NCI-H1105 treated with DMSO at 0.1 percent for 48 hours (cell line): ENCODE data around the gene ARHGDIG.
A peak's percentile ranks its signal among the peaks of the same experiment; 100 is the strongest.
"Not testable (repeated sequence)": the region's sequence is repeated elsewhere in the genome, so short reads cannot be mapped to it uniquely, and the experiment has no call there.

ENCODE experiments used
- DNase-seq: peaks from one replicate; lab custom pipeline; 2025; lab: John Stamatoyannopoulos, UW

Gene ARHGDIG

GRCh38 chr16:263944-264343 is 16.4 kb upstream of the ARHGDIG start:
- no peak for DNase-seq

GRCh38 chr16:264440-264951 is 15.9 kb upstream of the ARHGDIG start:
- no peak for DNase-seq

GRCh38 chr16:265002-265529 is 15.3 kb upstream of the ARHGDIG start:
- no peak for DNase-seq

- no peak for DNase-seq
Measured at GRCh38 chr16:265711-266110, 14.7 kb upstream of the ARHGDIG start.

- DNase-seq, result no peak
Measured at GRCh38 chr16:266258-267164, 13.9 kb upstream of the ARHGDIG start.

- not testable (repeated sequence) for DNase-seq
Measured at GRCh38 chr16:267562-267961, 12.8 kb upstream of the ARHGDIG start.

- DNase-seq, result peak; percentile 28
Measured at GRCh38 chr16:268141-269053, 12.0 kb upstream of the ARHGDIG start.

- DNase-seq, result no peak
Measured at GRCh38 chr16:269061-269796, 11.2 kb upstream of the ARHGDIG start.

- no peak for DNase-seq
Measured at GRCh38 chr16:270381-271255, 9.8 kb upstream of the ARHGDIG start.

GRCh38 chr16:272633-273546 is 7.5 kb upstream of the ARHGDIG start:
- DNase-seq, result no peak

GRCh38 chr16:273547-274421 is 6.6 kb upstream of the ARHGDIG start:
- no peak for DNase-seq

GRCh38 chr16:275041-275641 is 5.2 kb upstream of the ARHGDIG start:
- DNase-seq, result no peak

- DNase-seq, result no peak
Measured at GRCh38 chr16:275786-276232, 4.6 kb upstream of the ARHGDIG start, which contains the start of gene RGS11. Gene RGS11 (minus strand): TSS chr16:275944. CDS start chr16:275911, 33 bp downstream.

GRCh38 chr16:276426-277077 is 3.8 kb upstream of the ARHGDIG start:
- no peak for DNase-seq

- peak; percentile 59 for DNase-seq
Measured at GRCh38 chr16:278863-279366, 1.5 kb upstream of the ARHGDIG start.

- no peak for DNase-seq
Measured at GRCh38 chr16:279531-279930, 860 bp upstream of the ARHGDIG start.

- DNase-seq, result no peak
Measured at GRCh38 chr16:280005-280460, 358 bp upstream of the ARHGDIG start.
